Measurements from ENCODE around the gene PRKAG3. TPM values are rescaled to one million over a fixed set of nuclear protein-coding genes. Genes with fewer than 3 reads are reported as not detected.

PRKAG3 gene
- total RNA-seq (2022) (not detected in 2 replicates), Bru-seq, nascent RNA (not detected), BruChase-seq, experiment 1, labeled RNA remaining after a 6-hour chase (not detected), BruChase-seq, experiment 2, labeled RNA remaining after a 2-hour chase (not detected)
- long read RNA-seq: 0 reads

GRCh38 chr2:218831378-218831990 is at the start of gene PRKAG3:
TSS of gene PRKAG3 (minus strand) at chr2:218831803.
- TF ChIP-seq CTCF (IDR thresholded peaks at IDR 0.05; ENCODE audit: unreplicated experiment): no peak
- CTCF ChIA-PET: no interaction called here
- H3K4me3 Mint-ChIP-seq (ENCODE audit: low read depth, unreplicated experiment): no peak within 1 kb of the TSS
- intact Hi-C loops (cut with micrococcal nuclease; ENCODE audit: unreplicated experiment): no loop called here
- H3K27me3 Mint-ChIP-seq (ENCODE audit: unreplicated experiment): peaks cover 71% of the 10 kb centered on the region
- no TSS peak for BruUV-seq (replicated peaks)
- H3K4me1 Mint-ChIP-seq (ENCODE audit: low read depth, unreplicated experiment): peaks cover 22% of the 10 kb centered on the region
- no peak within 1 kb of the TSS for H3K27ac Mint-ChIP-seq (ENCODE audit: unreplicated experiment)
- no peaks in the 10 kb centered on the region for H3K36me3 Mint-ChIP-seq (ENCODE audit: insufficient read depth, unreplicated experiment)
- no peaks in the 10 kb centered on the region for H3K9me3 Mint-ChIP-seq (ENCODE audit: low read depth, unreplicated experiment)
- DNase-seq: no peak

- H3K4me3 Mint-ChIP-seq (ENCODE audit: low read depth, unreplicated experiment): peak overlapping the region; percentile 85
- BruUV-seq (replicated peaks): no TSS peak
- peaks cover 27% of the 10 kb centered on the region for H3K36me3 Mint-ChIP-seq (ENCODE audit: insufficient read depth, unreplicated experiment)
- CTCF ChIA-PET: interaction anchor here (0.7 to 2.2 kb wide), 4 partner anchors 8 to 379 kb away, joined by 3 to 20 read pairs (median 4); no protein-coding TSS in a partner anchor
- intact Hi-C loops (cut with micrococcal nuclease; ENCODE audit: unreplicated experiment): no loop called here
- H3K9me3 Mint-ChIP-seq (ENCODE audit: low read depth, unreplicated experiment): no peaks in the 10 kb centered on the region
- peak overlapping the region; percentile 54 for H3K27ac Mint-ChIP-seq (ENCODE audit: unreplicated experiment)
- H3K4me1 Mint-ChIP-seq (ENCODE audit: low read depth, unreplicated experiment): peaks cover 39% of the 10 kb centered on the region
- H3K27me3 Mint-ChIP-seq (ENCODE audit: unreplicated experiment): peaks cover 69% of the 10 kb centered on the region
- TF ChIP-seq CTCF (IDR thresholded peaks at IDR 0.05; ENCODE audit: unreplicated experiment): no peak
- no peak for DNase-seq
Measured at GRCh38 chr2:218880859-218881594, 49.4 kb upstream of the PRKAG3 start.

- no TSS peak for BruUV-seq (replicated peaks)
- H3K9me3 Mint-ChIP-seq (ENCODE audit: low read depth, unreplicated experiment): no peaks in the 10 kb centered on the region
- DNase-seq: peak; percentile 55
- H3K36me3 Mint-ChIP-seq (ENCODE audit: insufficient read depth, unreplicated experiment): peaks cover 27% of the 10 kb centered on the region
- peak within 1 kb of the TSS; percentile 54 for H3K27ac Mint-ChIP-seq (ENCODE audit: unreplicated experiment)
- peak within 1 kb of the TSS; percentile 85 for H3K4me3 Mint-ChIP-seq (ENCODE audit: low read depth, unreplicated experiment)
- CTCF ChIA-PET: interaction anchor here (0.7 to 2.2 kb wide), 4 partner anchors 8 to 379 kb away, joined by 3 to 20 read pairs (median 4); no protein-coding TSS in a partner anchor
- H3K27me3 Mint-ChIP-seq (ENCODE audit: unreplicated experiment): peaks cover 69% of the 10 kb centered on the region
- intact Hi-C loops (cut with micrococcal nuclease; ENCODE audit: unreplicated experiment): no loop called here
- H3K4me1 Mint-ChIP-seq (ENCODE audit: low read depth, unreplicated experiment): peaks cover 39% of the 10 kb centered on the region
- TF ChIP-seq CTCF (IDR thresholded peaks at IDR 0.05; ENCODE audit: unreplicated experiment): no peak
Measured at GRCh38 chr2:218880102-218880858, 48.7 kb upstream of the PRKAG3 start, which contains the start of gene WNT10A. TSS of gene WNT10A (plus strand) at chr2:218880852. CDS start at chr2:218880996, 144 bp downstream.

- CTCF ChIA-PET: interaction anchor here (1.3 to 2.2 kb wide), 2 partner anchors 13 to 17 kb away, joined by 5 to 20 read pairs; no protein-coding TSS in a partner anchor
- peaks cover 65% of the 10 kb centered on the region for H3K27me3 Mint-ChIP-seq (ENCODE audit: unreplicated experiment)
- intact Hi-C loops (cut with micrococcal nuclease; ENCODE audit: unreplicated experiment): loop anchor here (5.0 to 10.0 kb wide), 2 partner anchors 98 to 275 kb away; no protein-coding TSS in a partner anchor
- H3K36me3 Mint-ChIP-seq (ENCODE audit: insufficient read depth, unreplicated experiment): peaks cover 27% of the 10 kb centered on the region
- H3K9me3 Mint-ChIP-seq (ENCODE audit: low read depth, unreplicated experiment): no peaks in the 10 kb centered on the region
- no peak overlapping the region for H3K27ac Mint-ChIP-seq (ENCODE audit: unreplicated experiment)
- DNase-seq: no peak
- BruUV-seq (replicated peaks): no TSS peak
- H3K4me1 Mint-ChIP-seq (ENCODE audit: low read depth, unreplicated experiment): peaks cover 36% of the 10 kb centered on the region
- no peak for TF ChIP-seq CTCF (IDR thresholded peaks at IDR 0.05; ENCODE audit: unreplicated experiment)
- peak overlapping the region; percentile 85 for H3K4me3 Mint-ChIP-seq (ENCODE audit: low read depth, unreplicated experiment)
Measured at GRCh38 chr2:218879776-218880101, 48.1 kb upstream of the PRKAG3 start.
